Activated gamma-delta T cell treated with Interleukin-2 at 50 U/mL for 16 hours (primary cell): ENCODE results near the gene RCCD1.
A peak's percentile ranks its signal among the peaks of the same experiment; 100 is the strongest.

ENCODE experiments used
- DNase-seq: peaks from one replicate; pipeline ENCODE4 v3.0.0-alpha.2; 2020

Gene RCCD1

DNA sequence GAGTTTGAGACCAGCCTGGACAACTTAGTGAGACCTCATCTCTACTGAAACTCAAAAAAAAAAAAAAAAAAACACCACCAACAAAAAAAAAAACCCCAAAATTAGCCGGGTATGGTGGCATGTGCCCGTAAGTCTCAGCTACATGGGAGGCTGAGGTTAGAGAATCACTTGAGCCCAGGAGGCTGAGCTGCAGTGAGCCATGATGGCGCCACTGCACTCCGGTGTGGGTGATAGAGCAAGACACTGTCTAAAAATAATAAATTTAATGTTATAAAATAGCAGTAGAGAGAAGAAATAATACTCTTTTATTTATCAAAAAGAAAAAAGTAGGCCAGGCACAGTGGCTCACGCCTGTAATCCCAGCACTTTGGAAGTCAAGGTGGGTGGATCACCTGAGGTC lies 17.4 kb downstream of the RCCD1 start:
- no peak for DNase-seq

DNA sequence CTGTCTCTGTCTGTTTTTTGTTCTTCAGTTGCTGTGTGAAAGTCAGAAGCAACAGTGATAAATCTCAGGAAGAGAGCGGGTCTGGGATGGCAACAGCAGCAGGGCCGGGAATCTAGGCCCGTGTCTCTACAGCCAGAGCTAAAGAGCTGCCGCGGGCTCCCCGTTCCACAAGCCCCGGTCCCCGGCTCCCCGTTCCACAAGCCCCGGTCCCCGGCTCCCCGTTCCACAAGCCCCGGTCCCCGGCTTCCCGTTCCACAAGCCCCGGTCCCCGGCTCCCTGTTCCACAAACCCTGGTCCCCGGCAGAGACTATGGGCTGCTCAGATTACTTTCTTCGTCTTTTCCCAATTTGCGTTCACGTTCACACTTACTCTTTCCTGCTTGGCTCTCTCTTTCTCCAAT lies 19.5 kb downstream of the RCCD1 start:
- no peak for DNase-seq

GRCh38 chr15:90979582-90979981 lies 24.9 kb downstream of the RCCD1 start:
- no peak for DNase-seq

DNA sequence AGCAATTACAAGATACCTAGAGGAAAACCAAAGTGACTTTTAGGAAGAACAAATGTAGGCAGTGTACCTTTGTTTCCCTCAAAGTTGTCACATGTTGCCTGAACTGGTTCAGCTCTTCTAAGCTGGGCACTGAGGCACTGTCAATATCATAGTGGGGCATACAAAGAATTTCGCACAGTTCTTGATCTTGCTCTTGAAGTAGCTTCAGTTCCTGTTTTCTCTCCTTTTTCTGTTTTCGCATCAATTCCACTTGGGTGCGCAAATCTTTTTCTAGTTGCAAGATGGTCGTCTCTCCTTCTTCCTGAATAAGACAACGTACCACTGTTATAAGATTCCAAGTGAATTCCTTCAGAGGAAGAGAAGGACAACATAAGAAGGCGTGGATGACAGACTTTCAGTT lies 27.0 kb downstream of the RCCD1 start:
- no peak for DNase-seq

GRCh38 chr15:90982135-90982534 lies 27.5 kb downstream of the RCCD1 start:
- DNase-seq: no peak

GRCh38 chr15:90986790-90987507 lies 32.3 kb downstream of the RCCD1 start:
- DNase-seq: no peak

- DNase-seq: no peak
Observed at GRCh38 chr15:90987561-90988141, 33.0 kb downstream of the RCCD1 start.

GRCh38 chr15:90988296-90988695 lies 33.6 kb downstream of the RCCD1 start:
- DNase-seq: no peak

- DNase-seq: no peak
Observed at GRCh38 chr15:90989040-90989768, 34.5 kb downstream of the RCCD1 start.

- DNase-seq: no peak
Observed at GRCh38 chr15:90990446-90990845, 35.8 kb downstream of the RCCD1 start.

- DNase-seq: no peak
Observed at GRCh38 chr15:90991587-90992285, 37.1 kb downstream of the RCCD1 start.

DNA sequence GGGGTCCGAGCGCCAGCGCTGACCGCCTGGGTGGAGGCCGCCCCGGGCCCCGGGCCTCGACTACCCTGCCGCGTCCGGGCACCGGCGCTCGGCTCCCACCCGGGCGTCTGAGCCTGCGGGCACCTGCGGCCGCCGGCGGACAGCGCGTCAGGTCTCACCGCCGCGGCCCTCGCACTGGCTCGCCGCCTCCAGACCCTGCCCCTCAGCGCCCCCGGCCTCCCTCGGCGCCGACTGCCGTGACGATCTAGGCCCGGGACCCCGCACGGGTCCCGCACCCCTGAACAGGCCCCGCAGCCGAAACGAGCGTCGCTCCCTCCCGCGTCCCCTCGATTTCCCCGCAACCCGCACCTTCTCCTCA lies 39.4 kb downstream of the RCCD1 start:
- peak; percentile 5 for DNase-seq

DNA sequence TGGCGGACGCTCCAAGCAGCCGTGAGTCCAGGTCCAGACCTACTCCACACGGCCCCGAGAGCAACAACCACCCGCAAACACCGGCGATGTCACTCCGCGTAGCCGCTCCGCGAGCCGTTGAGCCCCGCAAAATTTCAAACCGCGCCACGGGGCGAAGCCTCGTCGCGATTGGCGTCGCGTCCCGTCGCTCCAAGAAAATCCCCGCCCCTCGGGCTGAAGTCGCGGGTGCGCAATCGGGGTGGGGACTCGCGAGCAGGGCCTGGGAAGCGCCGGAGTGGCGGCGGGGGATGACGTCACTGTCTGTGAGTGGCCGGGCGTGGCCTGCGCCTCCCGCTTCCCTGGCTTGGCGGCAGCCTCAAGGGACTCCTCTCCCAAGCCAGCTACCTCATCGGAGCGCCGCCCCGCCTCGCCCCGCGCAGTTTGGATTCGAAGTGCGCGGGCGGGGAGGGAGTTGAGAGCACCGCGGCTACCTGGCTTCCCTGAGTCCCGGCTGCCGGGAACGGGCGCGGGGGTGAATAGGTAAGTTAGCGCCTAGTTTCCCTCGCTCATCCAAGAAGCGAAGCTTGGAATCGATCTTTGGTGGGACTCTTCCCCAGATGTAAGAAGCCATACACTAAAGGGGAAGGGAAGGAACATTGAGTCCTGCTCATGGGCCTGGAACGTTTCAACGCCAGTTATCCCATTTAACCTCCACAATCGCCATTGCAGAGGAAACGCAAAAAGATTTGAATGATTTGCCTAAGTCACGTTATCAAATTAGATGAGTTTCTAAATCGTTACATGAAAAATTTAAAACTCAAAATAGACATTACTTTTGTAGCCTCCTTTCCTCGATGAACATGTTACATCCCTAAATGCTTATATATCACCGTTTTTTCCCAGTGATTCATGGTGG lies 40.0 kb downstream of the RCCD1 start, which contains the start of gene PRC1:
TSS of gene PRC1 (minus strand) at position 119 of the 895 bp plus-strand sequence. CDS start at position 1, 118 bp downstream.
- DNase-seq: peak; percentile 95

GRCh38 chr15:90998737-90999136 lies 44.1 kb downstream of the RCCD1 start:
- DNase-seq: no peak

DNA sequence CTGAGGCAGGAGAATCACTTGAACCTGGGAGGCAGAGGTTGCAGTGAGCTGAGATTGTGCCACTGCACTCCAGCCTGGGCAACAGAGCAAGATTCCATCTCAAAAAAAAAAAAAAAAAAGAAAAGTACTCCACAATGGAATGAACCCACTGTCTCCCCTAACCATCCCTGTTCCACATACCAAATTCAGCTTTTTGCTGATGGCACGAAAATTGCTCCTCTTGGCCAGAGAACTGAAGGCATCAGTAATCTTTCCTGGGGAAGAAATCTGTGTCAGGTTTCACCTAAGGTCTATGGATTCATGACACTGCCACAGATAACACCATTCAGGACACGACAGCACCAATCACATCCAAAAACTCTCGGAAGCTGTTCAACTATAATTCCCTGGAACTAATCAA lies 46.5 kb downstream of the RCCD1 start:
- DNase-seq: no peak

GRCh38 chr15:91007266-91007665 lies 52.6 kb downstream of the RCCD1 start:
- no peak for DNase-seq
